ENCODE results near the gene MICU1.

MICU1 gene

GRCh38 chr10:72424561-72424960, 201.3 kb downstream of the MICU1 start:
- Mint-ChIP-seq H3K27me3 (ENCODE audit: low read depth) (no peaks in the 10 kb centered on the region), H3K4me3 (no peak overlapping the region), H3K4me1 (peaks cover 18% of the 10 kb centered on the region), H3K9me3 (no peaks in the 10 kb centered on the region), H3K36me3 (ENCODE audit: low read depth) (peaks cover 33% of the 10 kb centered on the region), H3K27ac (peak overlapping the region in 2 of 3 experiments; percentile 77 to 85)
- TF ChIP-seq, protein P1, sequence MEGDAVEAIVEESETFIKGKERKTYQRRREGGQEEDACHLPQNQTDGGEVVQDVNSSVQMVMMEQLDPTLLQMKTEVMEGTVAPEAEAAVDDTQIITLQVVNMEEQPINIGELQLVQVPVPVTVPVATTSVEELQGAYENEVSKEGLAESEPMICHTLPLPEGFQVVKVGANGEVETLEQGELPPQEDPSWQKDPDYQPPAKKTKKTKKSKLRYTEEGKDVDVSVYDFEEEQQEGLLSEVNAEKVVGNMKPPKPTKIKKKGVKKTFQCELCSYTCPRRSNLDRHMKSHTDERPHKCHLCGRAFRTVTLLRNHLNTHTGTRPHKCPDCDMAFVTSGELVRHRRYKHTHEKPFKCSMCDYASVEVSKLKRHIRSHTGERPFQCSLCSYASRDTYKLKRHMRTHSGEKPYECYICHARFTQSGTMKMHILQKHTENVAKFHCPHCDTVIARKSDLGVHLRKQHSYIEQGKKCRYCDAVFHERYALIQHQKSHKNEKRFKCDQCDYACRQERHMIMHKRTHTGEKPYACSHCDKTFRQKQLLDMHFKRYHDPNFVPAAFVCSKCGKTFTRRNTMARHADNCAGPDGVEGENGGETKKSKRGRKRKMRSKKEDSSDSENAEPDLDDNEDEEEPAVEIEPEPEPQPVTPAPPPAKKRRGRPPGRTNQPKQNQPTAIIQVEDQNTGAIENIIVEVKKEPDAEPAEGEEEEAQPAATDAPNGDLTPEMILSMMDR (IDR thresholded peaks at IDR 0.05; ENCODE audit: unreplicated experiment in 3 of 3): no peak

- Mint-ChIP-seq H3K4me1 (peaks cover 27% of the 10 kb centered on the region), H3K27me3 (ENCODE audit: low read depth) (no peaks in the 10 kb centered on the region), H3K36me3 (ENCODE audit: low read depth) (peaks cover 42% of the 10 kb centered on the region), H3K27ac (no peak overlapping the region), H3K9me3 (no peaks in the 10 kb centered on the region), H3K4me3 (no peak overlapping the region)
- TF ChIP-seq, protein P1 (IDR thresholded peaks at IDR 0.05; ENCODE audit: unreplicated experiment in 3 of 3): no peak
Observed at GRCh38 chr10:72423426-72423825, 202.5 kb downstream of the MICU1 start.

DNA sequence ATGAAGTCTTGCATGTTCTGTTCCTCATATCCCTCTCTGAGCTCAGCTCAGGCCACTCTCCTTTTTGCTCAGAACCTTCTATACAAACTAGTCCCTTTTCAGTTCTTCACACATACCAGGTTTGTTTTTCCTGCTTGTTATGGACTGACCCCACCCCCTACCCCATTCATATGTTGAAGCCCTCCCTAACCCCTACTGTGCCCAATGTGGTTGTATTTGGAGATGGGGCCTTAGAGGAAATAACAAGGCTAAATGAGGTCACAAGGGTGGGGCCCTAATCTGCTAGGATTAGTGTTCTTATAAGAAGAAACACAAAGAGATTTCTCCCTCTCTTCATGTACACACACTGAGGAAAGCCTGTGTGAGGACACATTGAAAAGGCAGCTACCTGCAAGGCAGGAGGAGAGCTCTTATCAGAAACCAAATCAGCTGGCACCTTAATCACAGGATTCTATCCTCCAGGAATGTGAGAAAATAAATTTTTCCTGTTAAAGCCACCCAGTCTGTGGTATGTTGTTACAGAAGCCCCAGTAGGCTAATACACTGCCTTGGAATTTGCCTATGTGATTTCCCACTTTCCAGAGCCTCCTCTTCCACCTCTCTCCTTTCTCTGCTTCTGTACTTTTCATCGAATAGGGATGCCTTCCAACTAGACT, 203.9 kb downstream of the MICU1 start:
- Mint-ChIP-seq H3K36me3 (ENCODE audit: low read depth) (peaks cover 42% of the 10 kb centered on the region), H3K27ac (no peak overlapping the region), H3K4me1 (peaks cover 28% of the 10 kb centered on the region), H3K9me3 (no peaks in the 10 kb centered on the region), H3K27me3 (ENCODE audit: low read depth) (no peaks in the 10 kb centered on the region), H3K4me3 (no peak overlapping the region)
- TF ChIP-seq, protein P1 (IDR thresholded peaks at IDR 0.05; ENCODE audit: unreplicated experiment in 3 of 3): no peak

GRCh38 chr10:72419241-72419640, 206.6 kb downstream of the MICU1 start:
- peaks cover 14% of the 10 kb centered on the region for H3K4me1 Mint-ChIP-seq
- TF ChIP-seq, protein P1 (IDR thresholded peaks at IDR 0.05; ENCODE audit: unreplicated experiment in 3 of 3): no peak
- peaks cover 59% of the 10 kb centered on the region for H3K36me3 Mint-ChIP-seq (ENCODE audit: low read depth)
- H3K4me3 Mint-ChIP-seq: no peak overlapping the region
- peaks cover 3% of the 10 kb centered on the region for H3K9me3 Mint-ChIP-seq
- H3K27ac Mint-ChIP-seq: no peak overlapping the region
- H3K27me3 Mint-ChIP-seq (ENCODE audit: low read depth): no peaks in the 10 kb centered on the region

DNA sequence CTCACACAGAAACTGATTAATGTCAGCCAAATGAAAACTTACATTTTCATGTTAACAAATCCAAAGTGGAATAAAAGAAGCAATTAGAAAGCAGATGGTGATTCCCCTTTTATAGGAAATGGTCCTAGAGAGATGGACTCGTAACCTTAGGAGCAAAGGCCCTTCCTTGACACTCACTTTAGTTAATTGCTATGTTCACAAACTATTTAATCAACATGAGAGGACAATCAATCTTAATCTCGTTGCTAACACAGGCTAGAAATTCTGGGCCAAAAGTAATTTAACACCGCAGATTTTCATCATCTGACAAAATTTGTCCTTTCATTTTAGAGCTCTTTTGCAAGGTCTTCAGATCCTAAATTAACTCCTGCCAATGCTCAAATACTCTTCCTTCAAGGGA, 207.2 kb downstream of the MICU1 start:
- TF ChIP-seq, protein P1 (IDR thresholded peaks at IDR 0.05; ENCODE audit: unreplicated experiment in 3 of 3): no peak
- peaks cover 63% of the 10 kb centered on the region for H3K36me3 Mint-ChIP-seq (ENCODE audit: low read depth)
- H3K4me1 Mint-ChIP-seq: peaks cover 14% of the 10 kb centered on the region
- no peaks in the 10 kb centered on the region for H3K27me3 Mint-ChIP-seq (ENCODE audit: low read depth)
- H3K27ac Mint-ChIP-seq: no peak overlapping the region
- H3K4me3 Mint-ChIP-seq: no peak overlapping the region
- H3K9me3 Mint-ChIP-seq: peaks cover 3% of the 10 kb centered on the region

DNA sequence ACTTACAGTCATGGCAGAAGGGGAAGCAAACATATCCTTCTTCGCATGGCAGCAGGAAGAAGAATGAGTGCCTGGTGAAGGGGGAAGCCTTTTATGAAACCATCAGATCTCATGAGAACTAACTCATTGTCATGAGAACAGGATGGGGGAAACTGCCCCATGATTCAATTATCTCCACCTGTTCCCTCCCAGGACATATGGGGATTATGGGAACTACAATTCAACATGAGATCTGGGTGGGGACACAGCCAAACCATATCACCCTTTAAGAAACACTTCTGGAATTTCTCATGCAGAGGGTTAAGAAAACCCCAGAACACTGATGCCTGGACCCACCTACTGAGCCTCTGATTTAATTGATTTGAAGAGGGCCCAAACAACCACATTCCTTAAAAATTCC, 207.9 kb downstream of the MICU1 start:
- Mint-ChIP-seq H3K4me1 (peaks cover 14% of the 10 kb centered on the region), H3K9me3 (peaks cover 3% of the 10 kb centered on the region), H3K36me3 (ENCODE audit: low read depth) (peaks cover 68% of the 10 kb centered on the region), H3K27ac (peak overlapping the region; percentile 19 to 50 (median 32)), H3K27me3 (ENCODE audit: low read depth) (no peaks in the 10 kb centered on the region), H3K4me3 (no peak overlapping the region)
- TF ChIP-seq, protein P1 (IDR thresholded peaks at IDR 0.05; ENCODE audit: unreplicated experiment in 3 of 3): no peak

All from nephron (organoid).